ENCODE results near the gene WNT9A.

DNA sequence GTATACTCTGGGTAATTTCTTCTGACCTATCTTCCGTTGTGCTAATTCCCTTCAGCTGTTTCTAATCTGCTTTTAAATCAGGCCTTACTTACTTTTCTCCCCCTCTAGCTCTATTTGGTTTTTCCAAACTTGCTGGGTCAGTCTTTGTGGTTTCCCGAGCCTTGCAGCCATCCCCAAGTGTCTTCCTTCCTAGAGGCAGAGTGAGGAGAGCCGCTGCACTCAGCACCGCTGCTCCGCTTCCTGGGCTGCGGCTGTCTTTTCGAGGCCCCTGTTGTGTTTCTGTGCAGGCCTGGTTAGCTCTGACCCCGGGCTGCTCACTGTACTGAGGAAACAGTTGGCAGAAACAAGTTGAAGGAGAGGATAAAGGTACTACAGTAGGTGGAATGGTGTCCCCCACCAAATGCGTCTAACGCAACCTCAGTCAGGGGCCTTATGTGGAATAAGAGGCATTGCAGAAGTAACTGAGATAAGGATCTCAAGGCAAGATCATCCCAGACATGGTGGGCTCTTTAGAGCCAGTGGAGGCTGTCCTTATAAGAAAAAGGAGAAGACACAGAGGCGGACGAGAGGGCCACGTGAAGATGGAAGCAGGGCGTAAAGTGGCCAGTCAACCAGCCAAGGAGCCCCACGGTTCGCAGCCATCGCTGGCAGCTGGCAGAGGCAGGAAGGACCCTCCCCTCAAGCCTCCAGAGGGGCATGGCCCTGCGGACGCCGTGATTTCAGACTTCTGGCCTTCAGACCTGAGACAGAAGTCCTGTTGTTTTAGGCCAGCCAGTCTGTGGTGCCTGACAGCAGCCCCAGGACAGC is 10.5 kb downstream of the WNT9A start:
- TF ChIP-seq, protein P1, sequence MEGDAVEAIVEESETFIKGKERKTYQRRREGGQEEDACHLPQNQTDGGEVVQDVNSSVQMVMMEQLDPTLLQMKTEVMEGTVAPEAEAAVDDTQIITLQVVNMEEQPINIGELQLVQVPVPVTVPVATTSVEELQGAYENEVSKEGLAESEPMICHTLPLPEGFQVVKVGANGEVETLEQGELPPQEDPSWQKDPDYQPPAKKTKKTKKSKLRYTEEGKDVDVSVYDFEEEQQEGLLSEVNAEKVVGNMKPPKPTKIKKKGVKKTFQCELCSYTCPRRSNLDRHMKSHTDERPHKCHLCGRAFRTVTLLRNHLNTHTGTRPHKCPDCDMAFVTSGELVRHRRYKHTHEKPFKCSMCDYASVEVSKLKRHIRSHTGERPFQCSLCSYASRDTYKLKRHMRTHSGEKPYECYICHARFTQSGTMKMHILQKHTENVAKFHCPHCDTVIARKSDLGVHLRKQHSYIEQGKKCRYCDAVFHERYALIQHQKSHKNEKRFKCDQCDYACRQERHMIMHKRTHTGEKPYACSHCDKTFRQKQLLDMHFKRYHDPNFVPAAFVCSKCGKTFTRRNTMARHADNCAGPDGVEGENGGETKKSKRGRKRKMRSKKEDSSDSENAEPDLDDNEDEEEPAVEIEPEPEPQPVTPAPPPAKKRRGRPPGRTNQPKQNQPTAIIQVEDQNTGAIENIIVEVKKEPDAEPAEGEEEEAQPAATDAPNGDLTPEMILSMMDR (IDR thresholded peaks at IDR 0.05), result no peak
- TF ChIP-seq POLR2A (IDR thresholded peaks at IDR 0.05), result no peak
